ENCODE measurements around the gene SEC16A. TPM values are rescaled to one million over a fixed set of nuclear protein-coding genes. Genes with fewer than 3 reads are reported as not detected.
"Not testable (repeated sequence)": the region's sequence is repeated elsewhere in the genome, so short reads cannot be mapped to it uniquely, and the experiment has no call there.

The SEC16A gene
- total RNA-seq, 1 donor = 39.4 TPM

- no peak for DNase-seq (ENCODE audit: low read depth)
- no peak for TF ChIP-seq CTCF (IDR thresholded peaks at IDR 0.05; ENCODE audit: insufficient read depth, low read length)
- no peak overlapping the region for H3K4me3 ChIP-seq (ENCODE audit: low read depth, low read length)
These were observed 53.0 kb downstream of the SEC16A start for GRCh38 chr9:136429683-136430491.

GRCh38 chr9:136429075-136429628 is 53.7 kb downstream of the SEC16A start:
- no peak overlapping the region for H3K4me3 ChIP-seq (ENCODE audit: low read depth, low read length)
- no peak for DNase-seq (ENCODE audit: low read depth)
- TF ChIP-seq CTCF (IDR thresholded peaks at IDR 0.05; ENCODE audit: insufficient read depth, low read length) = no peak

- DNase-seq (ENCODE audit: low read depth) = no peak
- no peak overlapping the region for H3K4me3 ChIP-seq (ENCODE audit: low read depth, low read length)
- TF ChIP-seq CTCF (IDR thresholded peaks at IDR 0.05; ENCODE audit: insufficient read depth, low read length) = no peak
These were observed 56.1 kb downstream of the SEC16A start for GRCh38 chr9:136426787-136427186.

GRCh38 chr9:136425367-136425766 is 57.5 kb downstream of the SEC16A start:
- not testable (repeated sequence) for DNase-seq (ENCODE audit: low read depth); H3K4me3 ChIP-seq (ENCODE audit: low read depth, low read length)

- no peak overlapping the region for H3K4me3 ChIP-seq (ENCODE audit: low read depth, low read length)
- DNase-seq (ENCODE audit: low read depth) = no peak
- no peak for TF ChIP-seq CTCF (IDR thresholded peaks at IDR 0.05; ENCODE audit: insufficient read depth, low read length)
These were observed 58.0 kb downstream of the SEC16A start for GRCh38 chr9:136424750-136425362.

GRCh38 chr9:136423432-136424146 is 59.3 kb downstream of the SEC16A start:
- DNase-seq (ENCODE audit: low read depth) = no peak
- no peak overlapping the region for H3K4me3 ChIP-seq (ENCODE audit: low read depth, low read length)
- TF ChIP-seq CTCF (IDR thresholded peaks at IDR 0.05; ENCODE audit: insufficient read depth, low read length) = no peak

- no peak for TF ChIP-seq CTCF (IDR thresholded peaks at IDR 0.05; ENCODE audit: insufficient read depth, low read length)
- no peak for DNase-seq (ENCODE audit: low read depth)
These were observed 60.0 kb downstream of the SEC16A start for GRCh38 chr9:136422876-136423275.

More at GRCh38 chr9:136422876-136423275, 60.0 kb downstream of the SEC16A start:
- H3K4me3 ChIP-seq (ENCODE audit: low read depth, low read length) = no peak overlapping the region
